ENCODE measurements around the gene ZFAND6. TPM values are rescaled to one million over a fixed set of nuclear protein-coding genes. Genes with fewer than 3 reads are reported as not detected.
"Not testable (repeated sequence)": the region's sequence is repeated elsewhere in the genome, so short reads cannot be mapped to it uniquely, and the experiment has no call there.

Gene ZFAND6
- total and polyA plus RNA-seq, 9 donors, result 57.3 to 105 (median 65.4) TPM

DNA sequence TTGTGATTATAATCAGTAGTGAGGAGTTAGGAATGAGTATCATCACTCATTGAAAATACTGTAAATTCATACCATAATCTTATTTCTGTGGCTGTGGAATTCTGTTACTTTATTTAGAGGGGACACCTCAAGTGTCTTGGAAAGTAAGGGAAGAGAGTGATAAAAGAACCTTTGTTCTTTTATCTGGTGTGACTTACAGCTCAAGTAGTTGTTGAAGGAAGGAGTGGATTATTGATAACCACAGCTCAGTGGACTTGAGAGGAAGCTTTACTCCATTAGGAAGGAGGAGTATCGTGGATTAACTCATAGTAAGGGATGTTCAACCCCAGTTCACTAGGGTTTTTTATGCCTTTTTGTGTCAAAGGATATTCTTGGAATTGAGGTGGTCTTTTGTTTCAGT, 61.2 kb downstream of the ZFAND6 start:
- DNase-seq, result no peak
- Histone ChIP-seq H3K9me3 (no peaks in the 10 kb centered on the region), H3K27me3 (no peaks in the 10 kb centered on the region), H3K36me3 (no peaks in the 10 kb centered on the region), H3K27ac (no peak overlapping the region), H3K4me1 (ENCODE audit: insufficient read depth) (no peaks in the 10 kb centered on the region), H3K4me3 (no peak overlapping the region)
- 94 to 96% (median 95%) methylated on average over 1 of the region's 1 CpG for WGBS, 3 donors
- intact Hi-C loops (cut with DNase I), result no loop called here
- TF ChIP-seq POLR2A (IDR thresholded peaks at IDR 0.05) (no peak), EP300 (IDR thresholded peaks at IDR 0.05) (no peak)
- TF ChIP-seq, protein P1, sequence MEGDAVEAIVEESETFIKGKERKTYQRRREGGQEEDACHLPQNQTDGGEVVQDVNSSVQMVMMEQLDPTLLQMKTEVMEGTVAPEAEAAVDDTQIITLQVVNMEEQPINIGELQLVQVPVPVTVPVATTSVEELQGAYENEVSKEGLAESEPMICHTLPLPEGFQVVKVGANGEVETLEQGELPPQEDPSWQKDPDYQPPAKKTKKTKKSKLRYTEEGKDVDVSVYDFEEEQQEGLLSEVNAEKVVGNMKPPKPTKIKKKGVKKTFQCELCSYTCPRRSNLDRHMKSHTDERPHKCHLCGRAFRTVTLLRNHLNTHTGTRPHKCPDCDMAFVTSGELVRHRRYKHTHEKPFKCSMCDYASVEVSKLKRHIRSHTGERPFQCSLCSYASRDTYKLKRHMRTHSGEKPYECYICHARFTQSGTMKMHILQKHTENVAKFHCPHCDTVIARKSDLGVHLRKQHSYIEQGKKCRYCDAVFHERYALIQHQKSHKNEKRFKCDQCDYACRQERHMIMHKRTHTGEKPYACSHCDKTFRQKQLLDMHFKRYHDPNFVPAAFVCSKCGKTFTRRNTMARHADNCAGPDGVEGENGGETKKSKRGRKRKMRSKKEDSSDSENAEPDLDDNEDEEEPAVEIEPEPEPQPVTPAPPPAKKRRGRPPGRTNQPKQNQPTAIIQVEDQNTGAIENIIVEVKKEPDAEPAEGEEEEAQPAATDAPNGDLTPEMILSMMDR (IDR thresholded peaks at IDR 0.05), result no peak

DNA sequence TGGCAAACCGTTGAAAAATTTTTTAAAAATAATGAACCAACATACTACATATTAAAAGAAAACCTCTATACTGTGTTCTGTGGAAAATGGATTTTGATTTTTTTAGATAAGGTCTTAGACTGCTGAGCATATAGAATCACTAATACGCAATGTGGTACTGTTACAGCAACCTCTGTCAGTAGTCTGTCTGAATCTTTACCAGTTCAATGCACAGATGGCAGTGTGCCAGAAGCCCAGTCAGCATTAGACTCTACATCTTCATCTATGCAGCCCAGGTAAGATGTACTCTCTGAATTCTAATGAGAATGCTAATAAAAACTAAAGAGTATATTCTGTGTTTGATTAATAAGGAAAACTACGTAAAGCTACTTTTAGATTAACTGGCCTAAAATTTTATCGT, 62.1 kb downstream of the ZFAND6 start:
- WGBS, 3 donors, result 89 to 92% (median 91%) methylated on average over 4 of the region's 4 CpGs

DNA sequence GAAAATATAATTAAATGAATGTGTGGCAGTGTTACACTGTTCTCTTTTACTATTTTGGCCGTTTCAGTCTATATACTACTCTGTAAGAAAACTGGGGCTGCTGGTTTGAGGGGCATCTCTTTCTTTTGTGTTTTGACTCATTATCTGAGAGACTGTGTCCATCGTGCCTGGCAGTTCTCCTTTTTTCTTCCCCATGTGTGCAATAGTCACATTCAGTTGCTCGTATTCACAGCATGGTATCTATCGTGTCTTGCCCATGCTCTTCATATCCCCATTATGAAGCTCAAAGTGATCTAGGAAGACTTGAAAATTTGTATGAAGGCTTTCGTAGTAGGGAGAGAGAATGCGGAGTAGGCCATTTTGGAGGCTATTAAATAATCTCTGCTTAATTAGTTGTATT, 63.6 kb downstream of the ZFAND6 start:
- 93 to 97% (median 95%) methylated on average over 6 of the region's 6 CpGs for whole genome bisulfite sequencing, 3 donors
- Histone ChIP-seq H3K36me3 (no peaks in the 10 kb centered on the region), H3K4me1 (ENCODE audit: insufficient read depth) (no peaks in the 10 kb centered on the region), H3K9me3 (no peaks in the 10 kb centered on the region), H3K27me3 (no peaks in the 10 kb centered on the region), H3K27ac (no peak overlapping the region), H3K4me3 (no peak overlapping the region)
- DNase-seq, result no peak
- intact Hi-C loops (cut with DNase I), result no loop called here
- TF ChIP-seq, protein P1 (IDR thresholded peaks at IDR 0.05), result no peak
- TF ChIP-seq EP300 (IDR thresholded peaks at IDR 0.05), result no peak
- TF ChIP-seq POLR2A (IDR thresholded peaks at IDR 0.05), result no peak

More for the DNA sequence above, 62.1 kb downstream of the ZFAND6 start:
- Histone ChIP-seq H3K9me3 (no peaks in the 10 kb centered on the region), H3K4me3 (no peak overlapping the region), H3K36me3 (no peaks in the 10 kb centered on the region), H3K27me3 (no peaks in the 10 kb centered on the region), H3K4me1 (ENCODE audit: insufficient read depth) (no peaks in the 10 kb centered on the region), H3K27ac (no peak overlapping the region)
- no peak for TF ChIP-seq EP300 (IDR thresholded peaks at IDR 0.05)
- no peak for TF ChIP-seq POLR2A (IDR thresholded peaks at IDR 0.05)
- TF ChIP-seq, protein P1 (IDR thresholded peaks at IDR 0.05), result no peak
- no peak for DNase-seq
- intact Hi-C loops (cut with DNase I), result no loop called here

DNA sequence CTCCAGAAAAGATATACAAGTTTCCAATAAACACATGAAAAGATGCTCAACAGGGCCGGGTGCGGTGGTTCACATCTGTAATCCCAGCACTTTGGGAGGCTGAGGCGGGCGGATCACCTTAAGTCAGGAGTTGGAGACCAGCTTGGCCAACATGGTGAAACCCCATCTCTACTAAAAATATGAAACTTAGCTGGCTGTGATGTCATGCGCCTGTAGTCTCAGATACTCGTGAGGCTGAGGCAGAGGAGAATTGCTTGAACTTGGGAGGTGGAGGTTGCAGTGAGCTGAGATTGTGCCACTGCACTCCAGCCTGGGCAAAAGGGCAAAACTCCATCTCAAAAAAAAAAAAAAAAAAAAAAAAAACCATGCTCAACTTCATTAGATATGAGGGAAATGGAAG, 67.8 kb downstream of the ZFAND6 start:
- H3K36me3 ChIP-seq; intact Hi-C loops (cut with DNase I); H3K9me3 ChIP-seq; DNase-seq; H3K4me1 ChIP-seq (ENCODE audit: insufficient read depth); H3K27ac ChIP-seq; H3K27me3 ChIP-seq; H3K4me3 ChIP-seq: not testable (repeated sequence)
- 97 to 99% (median 98%) methylated on average over 6 of the region's 6 CpGs for WGBS, 3 donors

DNA sequence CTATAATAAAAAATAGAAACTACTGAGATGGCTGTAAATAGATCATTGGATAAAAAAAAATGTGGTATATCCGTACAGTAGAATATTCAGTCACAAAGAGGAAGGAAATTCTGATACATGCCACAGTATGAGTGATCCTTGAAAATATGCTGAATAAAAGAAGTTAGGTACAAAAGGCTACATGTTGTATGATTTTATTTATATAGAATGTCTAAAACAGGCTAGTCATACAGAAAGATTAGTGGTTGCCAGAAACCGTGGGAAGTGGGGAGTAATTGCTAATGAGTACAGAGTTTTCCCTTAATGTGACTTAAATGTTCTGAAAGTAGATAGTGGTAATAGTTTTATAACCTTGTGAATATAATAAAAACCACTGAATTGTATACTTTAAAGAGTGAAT, 68.4 kb downstream of the ZFAND6 start:
- TF ChIP-seq EP300 (IDR thresholded peaks at IDR 0.05) (no peak), POLR2A (IDR thresholded peaks at IDR 0.05) (no peak)
- TF ChIP-seq, protein P1 (IDR thresholded peaks at IDR 0.05), result no peak
- no peak for DNase-seq
- Histone ChIP-seq H3K9me3 (no peaks in the 10 kb centered on the region), H3K36me3 (no peaks in the 10 kb centered on the region), H3K4me1 (ENCODE audit: insufficient read depth) (no peaks in the 10 kb centered on the region), H3K27ac (no peak overlapping the region), H3K27me3 (no peaks in the 10 kb centered on the region), H3K4me3 (no peak overlapping the region)
- 78 to 84% (median 80%) methylated on average over 2 of the region's 2 CpGs for WGBS, 3 donors
- intact Hi-C loops (cut with DNase I), result no loop called here

All from ovary (tissue), 9 donors.